ENCODE measurements around the gene FGFR4. TPM values are rescaled to one million over a fixed set of nuclear protein-coding genes. Genes with fewer than 3 reads are reported as not detected.

FGFR4 gene
- polyA plus RNA-seq, 1 experiment: 5.8 TPM

- H3K9me3 ChIP-seq (ENCODE audit: control insufficient read depth, insufficient read depth, low read length): no peaks in the 10 kb centered on the region; the same call in 1 of the 2 replicates
- peak within 1 kb of the TSS; percentile 21 for H3K27ac ChIP-seq (ENCODE audit: low read depth, low read length)
- ChIA-PET POLR2A (interaction anchor here (0.6 kb wide), 1 partner anchor 464 kb away, joined by 4 read pairs; no protein-coding TSS in a partner anchor), CTCF (no interaction called here)
- H3K4me3 ChIP-seq (ENCODE audit: low read depth, low read length): peak within 1 kb of the TSS; percentile 64
- TF ChIP-seq, protein P1, sequence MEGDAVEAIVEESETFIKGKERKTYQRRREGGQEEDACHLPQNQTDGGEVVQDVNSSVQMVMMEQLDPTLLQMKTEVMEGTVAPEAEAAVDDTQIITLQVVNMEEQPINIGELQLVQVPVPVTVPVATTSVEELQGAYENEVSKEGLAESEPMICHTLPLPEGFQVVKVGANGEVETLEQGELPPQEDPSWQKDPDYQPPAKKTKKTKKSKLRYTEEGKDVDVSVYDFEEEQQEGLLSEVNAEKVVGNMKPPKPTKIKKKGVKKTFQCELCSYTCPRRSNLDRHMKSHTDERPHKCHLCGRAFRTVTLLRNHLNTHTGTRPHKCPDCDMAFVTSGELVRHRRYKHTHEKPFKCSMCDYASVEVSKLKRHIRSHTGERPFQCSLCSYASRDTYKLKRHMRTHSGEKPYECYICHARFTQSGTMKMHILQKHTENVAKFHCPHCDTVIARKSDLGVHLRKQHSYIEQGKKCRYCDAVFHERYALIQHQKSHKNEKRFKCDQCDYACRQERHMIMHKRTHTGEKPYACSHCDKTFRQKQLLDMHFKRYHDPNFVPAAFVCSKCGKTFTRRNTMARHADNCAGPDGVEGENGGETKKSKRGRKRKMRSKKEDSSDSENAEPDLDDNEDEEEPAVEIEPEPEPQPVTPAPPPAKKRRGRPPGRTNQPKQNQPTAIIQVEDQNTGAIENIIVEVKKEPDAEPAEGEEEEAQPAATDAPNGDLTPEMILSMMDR (IDR thresholded peaks at IDR 0.05; ENCODE audit: low read depth, low read length): no peak
- DNase-seq (ENCODE audit: low read depth, low spot score): no peak
- no peaks in the 10 kb centered on the region for H3K27me3 ChIP-seq (ENCODE audit: control insufficient read depth, insufficient read depth, low read length)
Observed at GRCh38 chr5:177133096-177133852, 46.6 kb downstream of the FGFR4 start, which contains the start of gene NSD1. NSD1 (plus strand) TSS chr5:177133773; CDS start chr5:177135104, 1,331 bp downstream.

DNA sequence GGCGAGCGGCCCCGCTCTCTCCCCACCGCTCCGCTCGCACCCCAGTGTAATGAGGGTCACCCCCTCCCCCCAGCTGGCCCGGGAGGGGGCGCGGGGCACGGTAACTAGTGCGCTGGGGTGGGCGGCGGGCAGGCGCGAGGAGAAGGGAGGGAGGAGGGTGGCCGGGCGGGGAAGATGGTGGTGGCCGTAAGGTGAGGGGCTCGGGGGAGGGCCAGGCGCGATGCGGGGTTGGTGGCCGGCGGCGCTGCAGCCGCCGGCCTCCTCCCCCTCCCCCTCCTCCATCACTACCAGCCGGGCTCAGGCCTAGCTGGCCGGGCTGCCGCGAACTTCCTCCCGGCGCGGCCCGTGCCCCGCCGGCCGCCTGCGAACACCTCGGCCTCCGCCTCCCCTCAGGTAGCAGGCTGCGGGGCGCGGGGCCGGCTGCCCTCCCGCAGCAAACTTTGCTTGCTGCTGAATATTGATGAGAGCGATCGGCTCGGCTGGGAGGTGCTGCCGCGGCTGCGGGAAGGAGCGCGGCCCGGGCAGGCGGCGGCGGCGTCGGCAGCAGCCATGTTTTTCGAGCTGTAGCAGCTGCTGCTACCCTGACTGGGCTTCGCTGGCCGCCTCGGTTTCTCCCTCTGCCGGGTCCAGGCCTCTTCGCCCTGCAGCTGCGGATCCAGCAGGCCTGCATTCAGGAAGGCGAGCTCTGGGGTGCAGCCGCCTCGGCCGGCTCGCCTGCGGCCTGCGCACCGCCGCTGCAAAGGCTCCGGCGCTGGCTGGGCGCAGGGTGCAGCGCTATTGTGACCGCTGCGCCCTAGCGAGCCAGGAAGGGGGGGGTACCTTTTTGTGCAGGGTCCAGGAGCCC is 47.4 kb downstream of the FGFR4 start:
- ChIA-PET POLR2A (interaction anchor here (0.6 to 0.8 kb wide), 4 partner anchors 19 to 464 kb away, joined by 3 to 4 read pairs (median 4); no protein-coding TSS in a partner anchor), CTCF (no interaction called here)
- peak overlapping the region; percentile 21 for H3K27ac ChIP-seq (ENCODE audit: low read depth, low read length)
- H3K4me3 ChIP-seq (ENCODE audit: low read depth, low read length): peak overlapping the region; percentile 64
- H3K27me3 ChIP-seq (ENCODE audit: control insufficient read depth, insufficient read depth, low read length): no peaks in the 10 kb centered on the region
- H3K9me3 ChIP-seq (ENCODE audit: control insufficient read depth, insufficient read depth, low read length): no peaks in the 10 kb centered on the region; the same call in 1 of the 2 replicates
- TF ChIP-seq, protein P1 (IDR thresholded peaks at IDR 0.05; ENCODE audit: low read depth, low read length): no peak
- DNase-seq (ENCODE audit: low read depth, low spot score): no peak

- DNase-seq (ENCODE audit: low read depth, low spot score): no peak
- Histone ChIP-seq H3K9me3 (ENCODE audit: control insufficient read depth, insufficient read depth, low read length) (no peaks in the 10 kb centered on the region; the same call in 1 of the 2 replicates), H3K27ac (ENCODE audit: low read depth, low read length) (peak overlapping the region; percentile 21), H3K4me3 (ENCODE audit: low read depth, low read length) (peak overlapping the region; percentile 64), H3K27me3 (ENCODE audit: control insufficient read depth, insufficient read depth, low read length) (no peaks in the 10 kb centered on the region)
- ChIA-PET POLR2A (interaction anchor here (0.6 kb wide), 1 partner anchor 18 kb away, joined by 3 read pairs; no protein-coding TSS in a partner anchor), CTCF (no interaction called here)
- TF ChIP-seq, protein P1 (IDR thresholded peaks at IDR 0.05; ENCODE audit: low read depth, low read length): no peak
Observed at GRCh38 chr5:177134697-177135225, 48.0 kb downstream of the FGFR4 start.

DNA sequence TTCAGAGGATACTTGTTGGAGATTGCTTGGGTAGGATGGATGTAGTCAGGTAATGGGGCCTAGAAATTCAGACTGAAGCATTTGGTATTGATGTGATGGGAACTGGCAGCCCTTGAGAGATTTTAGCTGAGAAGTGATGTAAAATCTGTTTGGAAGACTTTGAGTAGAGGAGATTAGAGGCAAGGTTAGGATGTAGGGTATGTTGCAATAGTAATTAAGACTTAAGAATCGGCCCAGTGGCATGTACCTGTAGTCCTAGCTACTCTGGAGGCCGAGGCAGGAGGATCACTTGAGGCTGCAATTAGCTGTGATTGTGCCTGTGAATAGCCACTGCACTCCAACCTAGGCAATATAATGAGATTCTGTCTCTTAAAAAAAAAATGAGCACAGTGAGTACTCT is 53.6 kb downstream of the FGFR4 start:
- no peaks in the 10 kb centered on the region for H3K27me3 ChIP-seq (ENCODE audit: control insufficient read depth, insufficient read depth, low read length)
- H3K27ac ChIP-seq (ENCODE audit: low read depth, low read length): no peak overlapping the region
- no peaks in the 10 kb centered on the region for H3K9me3 ChIP-seq (ENCODE audit: control insufficient read depth, insufficient read depth, low read length)
- TF ChIP-seq, protein P1 (IDR thresholded peaks at IDR 0.05; ENCODE audit: low read depth, low read length): no peak
- ChIA-PET CTCF (interaction anchor here (0.6 kb wide), 1 partner anchor 54 kb away, joined by 3 read pairs; the partner anchor contains the start of gene FGFR4), POLR2A (interaction anchor here (0.6 kb wide), 1 partner anchor 54 kb away, joined by 3 read pairs; no protein-coding TSS in a partner anchor)
- no peak for DNase-seq (ENCODE audit: low read depth, low spot score)
- H3K4me3 ChIP-seq (ENCODE audit: low read depth, low read length): no peak overlapping the region
